Endothelial cell of umbilical vein (primary cell): Measurements from ENCODE around the gene KCNN3. TPM values are rescaled to one million over a fixed set of nuclear protein-coding genes. Genes with fewer than 3 reads are reported as not detected.

ENCODE experiments used
- BruUV-seq: library from RNA; stranded (reverse); fragments of 400-500 nt; replicated peaks from 2 replicates; lab custom pipeline; 2021; lab: Mats Ljungman, UMichigan
- CTCF ChIA-PET: fragments of 300-600, 350-600 bp; sonication (Branson Sonifier 250); formaldehyde crosslinking; loops from one replicate; lab custom pipeline; 2021; ENCODE audit warnings: antibody characterized with exemption, inconsistent platforms; lab: Charles Lee
- POLR2A ChIA-PET: fragments of 300-600, 350-600 bp; sonication (Branson Sonifier 250); formaldehyde crosslinking; loops from one replicate; lab custom pipeline; 2021; ENCODE audit warnings: antibody characterized with exemption, inconsistent platforms; lab: Charles Lee
- DNase-seq: peaks from one replicate; pipeline ENCODE4 v3.0.0-alpha.2; 2011; ENCODE audit warnings: low read depth, low spot score
- FAIRE-seq: peaks from 2 replicates; lab custom pipeline; 2011; peaks lifted over from hg19 to GRCh38; lab: Jason Lieb, UNC
- H2AFZ ChIP-seq: 2 replicates; pipeline ENCODE4 v1.6.0; 2012; ENCODE audit warnings: low read depth, low read length, control low read depth, inconsistent platforms
- H3K27ac ChIP-seq: 2 replicates; pipeline ENCODE4 v1.5.1; 2011; ENCODE audit warnings: low read depth, mild to moderate bottlenecking, control low read depth, low read length, moderate library complexity; ENCODE audit not compliant: insufficient read depth
- H3K27me3 ChIP-seq, 2 experiments: 2 replicates each; pipeline versions ENCODE4 v1.6.0 to v1.6.1; 2011; ENCODE audit warnings: low read length in 2 of 2, mixed read lengths in 1 of 2; ENCODE audit not compliant: control insufficient read depth in 2 of 2, insufficient read depth in 2 of 2
- H3K36me3 ChIP-seq, 2 experiments: 2 replicates in 1 of 2; 3 replicates in 1 of 2; pipeline ENCODE4 v1.5.1; 2011; ENCODE audit warnings: low read length in 2 of 2, mild to moderate bottlenecking in 1 of 2, moderate library complexity in 1 of 2; ENCODE audit not compliant: control insufficient read depth in 2 of 2, insufficient read depth in 2 of 2; ENCODE audit errors: extremely low read depth in 1 of 2
- H3K4me1 ChIP-seq: 3 replicates; pipeline ENCODE4 v1.5.1; 2011; ENCODE audit warnings: mild to moderate bottlenecking, low read length; ENCODE audit not compliant: control insufficient read depth, insufficient read depth; ENCODE audit errors: extremely low read depth
- H3K4me2 ChIP-seq: 2 replicates; pipeline ENCODE4 v1.6.1; 2011; ENCODE audit warnings: low read length, control low read depth, mixed read lengths; ENCODE audit not compliant: insufficient read depth
- H3K4me3 ChIP-seq, 3 experiments: fragments of 200-600 bp in 1 of 3; sonication (generic), shearing (Covaris generic) in 1 of 3; replicated peaks in 1 of 3; 2 replicates each; pipeline ENCODE4 v1.5.1; 2011 to 2016; ENCODE audit warnings: control low read depth in 3 of 3, low read length in 3 of 3, mild to moderate bottlenecking in 2 of 3, inconsistent platforms in 1 of 3, low read depth in 1 of 3, moderate library complexity in 1 of 3; ENCODE audit not compliant: insufficient read depth in 1 of 3
- H3K79me2 ChIP-seq: 2 replicates; pipeline ENCODE4 v1.6.0; 2012; ENCODE audit warnings: low read length, inconsistent platforms; ENCODE audit not compliant: control insufficient read depth, insufficient read depth
- H3K9ac ChIP-seq: replicated peaks from 2 replicates; pipeline ENCODE3; 2011; ENCODE audit warnings: low read length, control low read depth; ENCODE audit not compliant: insufficient read depth; ENCODE audit errors: extremely low read depth
- H3K9me1 ChIP-seq: replicated peaks from 3 replicates; pipeline ENCODE4 v1.6.0; 2011; ENCODE audit warnings: mild to moderate bottlenecking, low read length; ENCODE audit not compliant: control insufficient read depth, insufficient read depth; ENCODE audit errors: extremely low read depth
- H3K9me3 ChIP-seq: replicated peaks from 2 replicates; pipeline ENCODE4 v1.5.1; 2012; ENCODE audit warnings: low read length, inconsistent platforms; ENCODE audit not compliant: control insufficient read depth, insufficient read depth
- H4K20me1 ChIP-seq: replicated peaks from 2 replicates; pipeline ENCODE3; 2011; ENCODE audit warnings: mild to moderate bottlenecking, low read length; ENCODE audit not compliant: control insufficient read depth, insufficient read depth; ENCODE audit errors: extremely low read depth
- EZH2 ChIP-seq: IDR thresholded peaks from 2 replicates; pipeline ENCODE4 v1.6.1; 2012; ENCODE audit warnings: borderline replicate concordance, low read depth, mild to moderate bottlenecking, moderate library complexity, low read length, inconsistent platforms; ENCODE audit not compliant: severe bottlenecking
- FOS ChIP-seq: IDR thresholded peaks from 2 replicates; pipeline ENCODE4 v1.6.1; 2011; ENCODE audit warnings: mild to moderate bottlenecking, low read length, moderate library complexity, borderline replicate concordance; ENCODE audit not compliant: insufficient read depth
- GATA2 ChIP-seq: IDR thresholded peaks from 2 replicates; pipeline ENCODE4 v1.7.0; 2011; ENCODE audit warnings: low read depth, mild to moderate bottlenecking, moderate library complexity, mixed read lengths, low read length; ENCODE audit not compliant: insufficient read length, insufficient read depth
- JUN ChIP-seq: IDR thresholded peaks from 2 replicates; pipeline ENCODE4 v1.6.1; 2011; ENCODE audit warnings: borderline replicate concordance, low read depth; ENCODE audit not compliant: insufficient read length, insufficient read depth
- MYC ChIP-seq: IDR thresholded peaks from one replicate; pipeline ENCODE4 v1.6.1; 2011; ENCODE audit warnings: mild to moderate bottlenecking, low read depth, low read length
- POLR2A ChIP-seq: IDR thresholded peaks from 2 replicates; pipeline ENCODE4 v1.6.1; 2012; ENCODE audit warnings: low read depth, mild to moderate bottlenecking, control low read depth, low read length
- POLR2AphosphoS5 ChIP-seq: IDR thresholded peaks from 2 replicates; pipeline ENCODE4 v1.6.1; 2012; ENCODE audit warnings: low read depth, mild to moderate bottlenecking, control low read depth, low read length, moderate library complexity; ENCODE audit not compliant: insufficient read depth
- dilution Hi-C: fragments of 300-500 bp; cut with MboI; formaldehyde crosslinking; loops from one replicate; pipeline ENCODE4 v1.15.0; 2019; ENCODE audit warnings: low sequenced_read_pairs; ENCODE audit not compliant: extremely low pct_ligation_motif_present
- intact Hi-C: fragments of 100-400 bp; cut with micrococcal nuclease; formaldehyde crosslinking; loops from one replicate; pipeline ENCODE4 v1.10.0; 2022
- polyA plus RNA-seq, 4 experiments: library from polyadenylated mRNA; depleted of rRNA in 3 of 4; stranded (reverse) in 3 of 4; unstranded in 1 of 4; fragments of >200 nt; gene quantifications; 2 replicates each; pipeline versions ENCODE4 v1.2.1 to v1.2.3, GENCODE V29; 2011 to 2012; ENCODE audit warnings: missing spikeins in 1 of 4
- total RNA-seq: library from RNA; stranded (reverse); gene quantifications from 2 replicates; pipeline ENCODE4 v1.2.3, GENCODE V29; 2021
- TF ChIP-seq, protein P1 (sequence below), 2 donors: IDR thresholded peaks; 1 replicate in 1 of 2; 2 replicates in 1 of 2; pipeline ENCODE4 v1.5.1; 2011; ENCODE audit warnings: low read length in 2 of 2, mild to moderate bottlenecking in 2 of 2, moderate library complexity in 2 of 2, control low read depth in 1 of 2, inconsistent platforms in 1 of 2, low read depth in 1 of 2; ENCODE audit not compliant: insufficient read depth in 1 of 2; ENCODE audit errors: extremely low read depth in 1 of 2
- TF ChIP-seq, protein P2 (sequence below): IDR thresholded peaks from 2 replicates; pipeline ENCODE4 v1.6.1; 2011; ENCODE audit not compliant: insufficient read depth, insufficient read length

KCNN3 gene
- total and polyA plus RNA-seq, 2 donors (not counting 3 experiments of a cell fraction or from before 2014, with no cell fraction given), result 0.91 to 1.1 TPM

DNA sequence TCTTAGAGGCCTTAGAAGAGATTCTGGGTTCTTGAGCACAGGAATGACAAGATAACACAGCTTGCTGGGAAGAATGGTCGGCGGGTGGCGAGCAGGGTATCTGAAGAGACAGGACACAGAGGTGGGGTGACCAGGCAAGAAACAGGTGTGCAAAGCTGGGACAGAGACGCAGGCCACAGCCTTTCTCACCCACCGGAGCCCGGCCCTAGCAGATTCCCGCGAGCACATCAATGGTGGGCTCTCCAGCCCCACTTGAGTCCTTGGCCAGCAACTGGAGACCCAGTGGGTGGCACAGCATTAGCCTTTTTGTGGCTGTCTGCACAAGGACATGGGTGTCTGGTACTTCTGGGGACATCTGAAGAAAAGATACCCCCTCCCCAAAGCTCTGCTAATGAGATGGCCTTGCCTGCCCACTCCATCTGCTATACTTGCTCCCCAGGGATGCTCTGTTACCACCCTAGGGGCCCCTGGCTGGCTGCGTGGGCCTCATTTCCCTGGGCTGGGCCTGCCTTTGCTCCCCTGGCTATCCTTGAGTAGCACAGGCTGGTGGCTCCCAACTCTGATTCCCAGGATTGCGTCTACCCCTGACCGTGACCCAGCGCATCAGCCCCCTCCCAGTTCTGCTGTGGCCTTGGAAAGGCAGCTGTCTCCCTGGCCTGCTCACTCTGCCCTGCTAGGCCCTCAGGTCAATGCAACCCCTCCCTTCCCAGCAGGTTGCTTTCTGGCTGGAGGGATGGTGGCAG is 134.8 kb downstream of the KCNN3 start:
- TF ChIP-seq GATA2 (no peak), JUN (no peak), EZH2 (no peak), POLR2AphosphoS5 (no peak), POLR2A (no peak), FOS (no peak), MYC (no peak)
- TF ChIP-seq, protein P1, sequence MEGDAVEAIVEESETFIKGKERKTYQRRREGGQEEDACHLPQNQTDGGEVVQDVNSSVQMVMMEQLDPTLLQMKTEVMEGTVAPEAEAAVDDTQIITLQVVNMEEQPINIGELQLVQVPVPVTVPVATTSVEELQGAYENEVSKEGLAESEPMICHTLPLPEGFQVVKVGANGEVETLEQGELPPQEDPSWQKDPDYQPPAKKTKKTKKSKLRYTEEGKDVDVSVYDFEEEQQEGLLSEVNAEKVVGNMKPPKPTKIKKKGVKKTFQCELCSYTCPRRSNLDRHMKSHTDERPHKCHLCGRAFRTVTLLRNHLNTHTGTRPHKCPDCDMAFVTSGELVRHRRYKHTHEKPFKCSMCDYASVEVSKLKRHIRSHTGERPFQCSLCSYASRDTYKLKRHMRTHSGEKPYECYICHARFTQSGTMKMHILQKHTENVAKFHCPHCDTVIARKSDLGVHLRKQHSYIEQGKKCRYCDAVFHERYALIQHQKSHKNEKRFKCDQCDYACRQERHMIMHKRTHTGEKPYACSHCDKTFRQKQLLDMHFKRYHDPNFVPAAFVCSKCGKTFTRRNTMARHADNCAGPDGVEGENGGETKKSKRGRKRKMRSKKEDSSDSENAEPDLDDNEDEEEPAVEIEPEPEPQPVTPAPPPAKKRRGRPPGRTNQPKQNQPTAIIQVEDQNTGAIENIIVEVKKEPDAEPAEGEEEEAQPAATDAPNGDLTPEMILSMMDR (IDR thresholded peaks at IDR 0.05; ENCODE audit: extremely low read depth in 1 of 2, insufficient read depth in 1 of 2, low read depth in 1 of 2, low read length in 2 of 2), result no peak
- TF ChIP-seq, protein P2, sequence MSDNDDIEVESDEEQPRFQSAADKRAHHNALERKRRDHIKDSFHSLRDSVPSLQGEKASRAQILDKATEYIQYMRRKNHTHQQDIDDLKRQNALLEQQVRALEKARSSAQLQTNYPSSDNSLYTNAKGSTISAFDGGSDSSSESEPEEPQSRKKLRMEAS, result no peak
- no TSS peak for BruUV-seq
- peaks cover 8 to 18% of the 10 kb centered on the region in 2 experiments for H3K27me3 ChIP-seq
- CTCF ChIA-PET, result interaction anchor here (1.2 to 1.3 kb wide), 2 partner anchors 20 to 25 kb away, joined by 5 to 6 read pairs; no protein-coding TSS in a partner anchor
- H3K4me1 ChIP-seq, result peaks cover 21% of the 10 kb centered on the region
- dilution Hi-C loops, result no loop called here
- no peaks in the 10 kb centered on the region for H4K20me1 ChIP-seq
- FAIRE-seq (no peak), DNase-seq (no peak)
- intact Hi-C loops, result loop anchor here (10.0 kb wide), 1 partner anchor 240 kb away; no protein-coding TSS in a partner anchor
- no peak overlapping the region for H3K4me2 ChIP-seq
- H3K9me1 ChIP-seq, result no peaks in the 10 kb centered on the region
- H3K27ac ChIP-seq, result no peak overlapping the region
- H3K79me2 ChIP-seq, result no peaks in the 10 kb centered on the region
- no peak overlapping the region for H2AFZ ChIP-seq
- no peak overlapping the region for H3K4me3 ChIP-seq
- H3K9ac ChIP-seq, result no peak overlapping the region
- no peaks in the 10 kb centered on the region for H3K9me3 ChIP-seq
- H3K36me3 ChIP-seq, result no peaks in the 10 kb centered on the region
- POLR2A ChIA-PET, result no interaction called here
